Hypothalamus (tissue), 51 donors: Measurements from ENCODE around the gene ZNF664.

Source experiments
- DNase-seq, 51 donors: peaks; one replicate each; lab custom pipeline; 2025; lab: John Stamatoyannopoulos, UW

The ZNF664 gene

GRCh38 chr12:123986374-123986965, 13.5 kb downstream of the ZNF664 start:
- peak in 3 of 51 donors; percentile 8 to 27 (median 19) for DNase-seq

- DNase-seq, result no peak
These were observed 14.0 kb downstream of the ZNF664 start for GRCh38 chr12:123987022-123987421.

DNA sequence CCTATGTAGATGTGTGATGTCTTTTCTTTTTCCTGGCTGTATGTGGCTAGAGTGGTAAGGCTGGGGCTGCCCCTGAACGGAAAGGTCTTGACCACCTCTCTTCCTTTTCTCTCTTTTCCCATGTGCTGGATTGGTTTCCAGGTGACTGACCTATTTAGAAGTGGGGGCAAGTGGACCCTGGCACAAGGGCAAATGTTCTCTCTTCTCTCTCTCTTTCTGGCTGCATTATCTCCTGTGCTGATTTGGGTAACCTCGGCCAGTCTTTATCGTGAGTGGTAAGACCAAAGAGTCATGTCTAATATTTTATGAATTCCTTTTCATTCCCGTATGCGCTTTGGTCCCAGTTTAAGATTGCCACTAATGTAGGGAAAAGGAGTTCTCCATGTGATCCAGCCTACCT, 16.2 kb downstream of the ZNF664 start:
- DNase-seq, result no peak

DNA sequence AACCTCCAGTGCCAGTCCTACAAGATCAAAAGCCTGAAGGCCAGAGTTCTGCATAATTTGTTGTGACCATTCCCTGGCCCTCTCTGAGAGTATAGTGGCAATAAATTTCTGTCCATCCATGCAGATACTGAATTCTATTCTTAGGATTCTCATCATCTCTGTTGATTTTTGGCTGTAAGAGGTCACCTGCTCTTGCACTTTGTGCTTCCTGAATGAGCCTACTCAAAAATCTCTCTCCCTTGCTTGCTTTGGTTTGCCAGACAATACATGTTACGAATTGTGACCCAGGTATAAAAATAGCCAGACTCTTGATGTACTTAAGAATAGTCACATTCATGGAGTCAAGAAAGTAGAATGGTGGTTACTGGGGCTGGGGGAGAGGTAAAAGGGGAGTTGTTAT, 16.7 kb downstream of the ZNF664 start:
- no peak for DNase-seq

- no peak for DNase-seq
These were observed 17.5 kb downstream of the ZNF664 start for GRCh38 chr12:123990511-123990910.

GRCh38 chr12:123991372-123991951, 18.4 kb downstream of the ZNF664 start:
- no peak for DNase-seq

DNA sequence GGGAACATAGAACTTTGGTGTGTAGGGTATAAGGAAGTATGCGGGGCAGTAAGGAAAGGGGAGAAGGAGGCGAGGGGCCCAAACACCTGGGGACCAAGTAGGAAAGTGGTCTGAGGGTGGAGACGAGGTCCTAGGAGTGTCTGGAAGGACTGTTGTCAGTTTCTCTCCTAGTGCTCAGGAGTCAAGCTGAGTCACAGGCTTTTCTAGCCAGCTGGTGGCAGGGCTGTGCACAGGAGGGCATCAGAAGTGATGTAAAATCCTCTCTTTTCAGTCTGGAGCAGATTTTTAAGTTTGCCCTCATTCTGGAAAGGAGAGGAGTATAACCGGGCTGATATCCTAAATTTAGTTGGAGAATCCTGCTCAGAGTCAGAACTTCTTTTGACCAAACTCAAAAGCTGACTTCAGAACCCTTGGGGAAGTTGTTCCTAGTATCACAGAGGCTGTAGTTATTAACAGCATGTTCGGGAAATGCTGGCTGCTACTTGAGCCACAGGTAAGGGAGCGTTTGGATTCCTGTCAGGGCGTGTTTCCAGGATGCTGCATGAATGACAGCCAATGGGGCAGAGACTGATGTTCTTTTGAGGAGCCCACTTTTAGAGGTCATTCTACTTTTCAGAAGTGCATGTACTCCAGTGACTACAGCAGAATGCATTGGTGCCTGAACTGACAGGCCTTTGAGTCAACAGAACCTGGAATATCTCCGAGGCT, 19.3 kb downstream of the ZNF664 start:
- no peak for DNase-seq

DNA sequence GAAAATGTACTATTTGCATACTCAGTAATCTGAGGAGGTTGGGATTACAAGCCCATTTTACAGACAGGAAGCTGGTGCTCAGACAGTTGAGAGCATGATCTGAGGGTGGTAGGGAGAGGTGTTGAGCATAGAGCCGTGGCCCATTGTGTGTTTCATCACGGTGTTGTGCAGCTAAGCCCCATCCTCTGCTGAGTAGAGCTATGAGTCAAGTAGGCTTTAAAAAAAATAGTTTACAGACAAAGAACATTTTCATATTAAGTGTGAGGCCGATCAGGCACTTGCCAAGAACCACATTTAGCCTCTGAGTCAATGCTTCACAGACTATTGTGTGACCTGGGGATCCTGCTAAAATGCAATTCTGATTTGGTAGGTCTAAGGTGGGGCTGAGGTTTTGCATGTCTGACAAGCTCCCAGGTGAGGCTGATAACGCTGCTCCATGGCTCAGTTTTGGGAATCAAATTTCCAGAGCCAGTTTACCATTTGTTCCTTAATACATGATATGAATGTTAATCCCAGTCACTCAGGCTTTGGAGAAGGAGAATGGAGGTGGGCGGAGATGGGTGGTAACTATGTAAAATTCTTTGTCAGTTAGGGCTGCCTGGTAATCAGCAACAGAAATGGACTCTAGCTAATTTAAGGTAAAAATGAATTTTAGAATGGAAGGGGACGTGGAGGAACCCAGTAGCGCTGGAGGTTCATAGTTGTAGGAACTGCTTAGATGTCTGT, 22.2 kb downstream of the ZNF664 start:
- DNase-seq, result no peak

GRCh38 chr12:123996581-123996980, 23.6 kb downstream of the ZNF664 start:
- DNase-seq, result peak in 30 of 51 donors; percentile 23 to 73 (median 50)

DNA sequence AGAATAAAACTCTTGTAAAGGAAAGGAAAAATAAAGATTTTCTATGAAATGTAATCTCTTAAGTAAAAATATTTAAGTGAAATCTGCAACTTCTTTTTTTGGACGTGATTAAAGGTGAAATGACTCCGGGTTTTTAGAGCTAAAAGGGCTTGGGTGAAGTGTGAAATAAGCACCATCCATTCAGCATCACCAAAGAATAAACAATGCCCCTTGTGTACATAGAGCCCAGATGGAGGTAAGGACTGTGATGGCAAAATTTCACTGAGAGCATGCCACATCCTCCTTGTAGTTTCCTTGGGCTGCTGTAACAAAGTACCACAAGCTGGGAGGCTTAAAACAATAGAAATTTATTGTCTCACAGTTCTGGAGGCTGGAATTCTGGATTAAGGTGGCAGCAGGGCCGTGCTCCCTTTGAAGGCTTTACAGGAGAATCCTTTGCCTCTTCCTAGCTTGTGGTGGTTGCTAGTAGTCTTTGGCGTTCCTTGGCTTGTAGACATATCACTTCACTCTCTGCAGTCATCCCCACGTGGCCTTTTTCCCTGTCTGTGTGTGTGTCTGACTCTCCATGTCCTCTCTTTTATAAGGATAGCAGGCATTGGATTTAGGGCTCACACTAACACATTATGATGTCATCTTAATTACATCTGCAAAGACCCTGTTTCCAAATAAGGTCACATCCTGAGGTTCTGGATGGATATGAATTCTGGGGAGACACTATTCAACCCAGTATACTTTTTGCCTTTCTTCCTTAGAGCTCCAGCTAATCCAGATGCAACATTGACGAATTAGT, 24.2 kb downstream of the ZNF664 start:
- peak in 3 of 51 donors; percentile 12 to 42 (median 36) for DNase-seq

- DNase-seq, result no peak
These were observed 24.9 kb downstream of the ZNF664 start for GRCh38 chr12:123997908-123998307.

- no peak for DNase-seq
These were observed 25.5 kb downstream of the ZNF664 start for GRCh38 chr12:123998344-123998990.

DNA sequence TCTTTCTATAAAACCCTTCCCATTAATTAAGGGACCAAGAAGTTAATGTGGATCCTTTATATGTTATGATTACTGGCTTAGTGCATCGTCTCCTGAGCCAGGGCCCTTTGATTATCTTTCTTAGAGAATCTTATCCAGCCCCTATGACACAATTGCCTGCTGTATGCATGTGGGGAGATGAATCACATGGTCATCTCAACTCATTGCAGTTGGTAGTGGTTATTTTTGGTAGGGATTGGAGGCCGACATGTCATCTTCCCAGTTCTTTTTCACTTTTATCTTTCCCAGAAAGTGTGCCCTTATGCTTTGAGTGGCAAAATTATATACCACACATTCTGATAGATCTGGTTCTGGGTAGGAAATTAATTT, 26.0 kb downstream of the ZNF664 start:
- DNase-seq, result no peak

DNA sequence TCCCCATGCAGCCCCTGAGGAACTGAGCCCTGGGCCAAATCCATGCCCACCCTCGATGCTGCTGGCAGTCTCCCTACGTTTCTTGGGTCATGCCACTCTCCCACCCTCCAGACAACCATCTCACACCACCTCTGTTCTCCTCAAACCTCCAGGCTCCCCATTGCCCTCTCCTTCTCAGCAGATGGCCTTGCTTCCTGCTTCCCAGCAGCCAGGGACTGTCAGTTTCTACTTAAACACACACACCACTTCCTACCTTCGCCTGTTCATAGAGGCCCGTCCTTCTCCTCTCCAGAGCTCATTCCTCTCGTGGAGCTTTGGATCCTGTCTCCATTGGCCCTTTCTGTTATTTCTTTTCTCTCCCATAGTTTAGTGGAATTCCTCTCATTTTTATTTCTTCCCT, 27.1 kb downstream of the ZNF664 start:
- no peak for DNase-seq

GRCh38 chr12:124001343-124001742, 28.3 kb downstream of the ZNF664 start:
- DNase-seq, result no peak

DNA sequence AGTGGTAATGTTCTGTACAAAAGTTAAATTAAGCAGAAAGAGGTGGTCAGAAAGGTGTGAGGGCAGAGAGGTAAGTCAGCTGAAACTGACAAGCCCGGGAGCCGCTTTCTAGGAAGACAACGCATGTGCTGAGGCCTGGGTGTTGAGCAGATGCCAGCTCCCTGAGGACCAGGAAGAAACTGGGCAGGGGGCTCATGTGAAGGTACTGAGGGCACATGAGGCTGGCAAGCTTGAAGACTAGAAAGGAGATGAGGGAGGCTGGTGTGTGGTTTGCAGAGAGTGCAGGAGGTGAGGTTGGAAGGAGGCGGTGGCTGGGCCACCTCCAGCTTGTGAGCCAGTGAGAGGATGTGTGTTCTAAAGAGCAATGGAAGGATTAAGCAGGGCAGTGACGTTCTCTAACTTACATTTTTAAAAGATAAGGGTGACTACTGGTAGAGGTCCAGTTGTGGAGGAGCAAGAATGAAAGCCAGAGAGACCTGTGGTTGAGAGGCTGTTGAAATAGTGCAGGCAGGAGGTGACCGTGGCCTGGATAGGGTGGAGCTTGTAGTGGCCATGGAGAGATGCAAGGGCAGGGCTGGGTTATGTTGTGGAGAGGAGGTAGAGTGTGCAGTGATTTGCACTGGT, 29.1 kb downstream of the ZNF664 start:
- no peak for DNase-seq

DNA sequence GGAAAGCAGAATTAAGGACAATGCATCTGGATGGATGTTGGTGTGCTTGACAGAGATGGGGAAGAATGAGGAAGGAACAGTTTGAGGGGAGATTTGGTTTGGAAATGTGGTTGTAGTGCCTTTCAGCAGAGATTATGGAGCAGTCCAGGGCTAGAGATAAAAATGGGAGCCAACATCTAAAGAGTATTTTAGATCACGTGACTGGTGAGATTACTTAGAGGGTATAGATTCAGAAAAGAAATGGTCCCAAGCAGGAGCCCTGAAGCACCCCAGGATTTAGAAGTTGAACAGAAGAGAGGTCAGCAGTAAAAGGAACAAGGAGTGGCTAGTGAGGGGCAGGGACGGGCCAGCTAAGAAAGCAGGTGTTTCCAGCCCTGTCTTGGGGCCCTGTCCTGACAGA, 29.6 kb downstream of the ZNF664 start:
- DNase-seq, result no peak

GRCh38 chr12:124004233-124004875, 31.3 kb downstream of the ZNF664 start:
- no peak for DNase-seq
